HepG2 (cell line): ENCODE results near the gene MORN1. TPM values are rescaled to one million over a fixed set of nuclear protein-coding genes. Genes with fewer than 3 reads are reported as not detected.

Experiments used
- ATAC-seq: fragments of 200-7000 bp; cut with Tn5 transposase; 3 replicates; pipeline ENCODE4 v1.9.1; 2020; ENCODE audit warnings: mild to moderate bottlenecking, moderate library complexity
- BruUV-seq: library from RNA; stranded (reverse); fragments of 400-500 nt; replicated peaks from 2 replicates; lab custom pipeline; 2021; lab: Mats Ljungman, UMichigan
- CTCF ChIA-PET: fragments of 300-600 bp; formaldehyde crosslinking; extraction: SDS; loops from one replicate; lab custom pipeline; 2021; ENCODE audit warnings: low total read pairs, inconsistent platforms, low intra/inter-chr PET ratio; lab: Yijun Ruan, JAX
- POLR2A ChIA-PET: fragments of 350-600 bp; sonication (Branson Sonifier 250); formaldehyde crosslinking; loops from one replicate; lab custom pipeline; 2020; ENCODE audit warnings: antibody characterized with exemption, inconsistent platforms; lab: Yijun Ruan, JAX
- DNase-seq: peaks from one replicate; pipeline ENCODE4 v3.0.0-alpha.2; 2015; ENCODE audit warnings: low spot score
- FAIRE-seq: peaks from 3 replicates; lab custom pipeline; 2011; peaks lifted over from hg19 to GRCh38; lab: Jason Lieb, UNC
- H2AFZ ChIP-seq: one replicate; pipeline ENCODE4 v1.6.1; 2011; ENCODE audit warnings: low read length, inconsistent platforms
- H3K27ac ChIP-seq: fragments of 300-600 bp; 3 replicates; pipeline ENCODE4 v1.8.0; 2011; ENCODE audit warnings: mixed run types, mild to moderate bottlenecking, mixed read lengths, low read length, inconsistent platforms; ENCODE audit not compliant: insufficient read depth; ENCODE audit errors: extremely low read length
- H3K27me3 ChIP-seq, 2 experiments: fragments of 200-600 bp in 1 of 2; 2 replicates in 1 of 2; 3 replicates in 1 of 2; pipeline versions ENCODE4 v1.6.0 to v1.8.0; 2011; ENCODE audit warnings: low read length in 2 of 2, mild to moderate bottlenecking in 2 of 2, moderate library complexity in 2 of 2, inconsistent platforms in 1 of 2; ENCODE audit not compliant: insufficient read depth in 2 of 2, control insufficient read depth in 1 of 2
- H3K36me3 ChIP-seq, 2 experiments: fragments of 200-600 bp in 1 of 2; replicated peaks in 1 of 2; 2 replicates in 1 of 2; 3 replicates in 1 of 2; pipeline versions ENCODE4 v1.5.1 to v1.8.0; 2011; ENCODE audit warnings: low read length in 2 of 2, inconsistent platforms in 1 of 2; ENCODE audit not compliant: insufficient read depth in 2 of 2, control insufficient read depth in 1 of 2
- H3K4me1 ChIP-seq: 2 replicates; pipeline ENCODE4 v1.5.1; 2012; ENCODE audit warnings: low read length, inconsistent platforms; ENCODE audit not compliant: insufficient read depth
- H3K4me2 ChIP-seq: 2 replicates; pipeline ENCODE4 v1.6.0; 2011; ENCODE audit warnings: low read depth, low read length, inconsistent platforms
- H3K4me3 ChIP-seq, 3 experiments: fragments of 200-600 bp in 1 of 3; sonication (generic), shearing (Covaris generic) in 1 of 3; replicated peaks in 1 of 3; 2 replicates each; pipeline ENCODE4 v1.5.1; 2011 to 2016; ENCODE audit warnings: low read length in 3 of 3, inconsistent platforms in 2 of 3, low read depth in 2 of 3, mild to moderate bottlenecking in 2 of 3, control low read depth in 1 of 3, mixed read lengths in 1 of 3; ENCODE audit not compliant: insufficient read depth in 1 of 3
- H3K79me2 ChIP-seq: one replicate; pipeline ENCODE4 v1.6.1; 2011; ENCODE audit warnings: low read length, inconsistent platforms; ENCODE audit not compliant: insufficient read depth
- H3K9ac ChIP-seq: 2 replicates; pipeline ENCODE4 v1.6.0; 2011; ENCODE audit warnings: mild to moderate bottlenecking, low read depth, low read length, inconsistent platforms; ENCODE audit not compliant: insufficient read depth
- H3K9me3 ChIP-seq: 2 replicates; pipeline ENCODE4 v1.5.1; 2012; ENCODE audit warnings: mild to moderate bottlenecking, low read length
- H4K20me1 ChIP-seq: 2 replicates; pipeline ENCODE4 v1.6.0; 2011; ENCODE audit warnings: inconsistent platforms, mild to moderate bottlenecking, low read length, moderate library complexity; ENCODE audit not compliant: insufficient read depth
- AGO2 ChIP-seq: fragments of 200-400 bp; formaldehyde crosslinking; optimal IDR thresholded peaks from 2 replicates; pipeline ENCODE3; 2017; ENCODE audit warnings: mild to moderate bottlenecking, low read depth, low read length, moderate library complexity
- CEBPB ChIP-seq: IDR thresholded peaks from 2 replicates; pipeline ENCODE4 v1.6.1; 2011; ENCODE audit warnings: low read depth, low read length, improper control_type of control experiment, borderline replicate concordance
- ETS1 ChIP-seq: sonication (generic); formaldehyde crosslinking; IDR thresholded peaks from 2 replicates; pipeline ENCODE4 v1.4.0; 2020; ENCODE audit warnings: missing genetic modification reagents
- FOXO4 ChIP-seq: sonication (generic); formaldehyde crosslinking; conservative IDR thresholded peaks from 2 replicates; pipeline ENCODE4 v1.8.1; 2023; ENCODE audit warnings: missing genetic modification reagents
- HNF4A ChIP-seq: sonication (generic); formaldehyde crosslinking; IDR thresholded peaks from 2 replicates; pipeline ENCODE4 v1.4.0; 2020; ENCODE audit warnings: missing genetic modification reagents
- IKZF1 ChIP-seq: fragments of 450-650 bp; IDR thresholded peaks from 2 replicates; pipeline ENCODE4 v1.7.1; 2016
- KAT8 ChIP-seq: IDR thresholded peaks from 2 replicates; pipeline ENCODE4 v1.6.1; 2016; ENCODE audit warnings: missing genetic modification reagents, missing compliant biosample characterization
- NFRKB ChIP-seq: fragments of 450-650 bp; IDR thresholded peaks from 2 replicates; pipeline ENCODE4 v1.6.1; 2017
- NR2F6 ChIP-seq, 2 experiments: IDR thresholded peaks; 2 replicates each; pipeline ENCODE4 v1.6.1; 2016; ENCODE audit warnings: antibody characterized with exemption in 1 of 2, mild to moderate bottlenecking in 1 of 2
- REL ChIP-seq: sonication (generic); formaldehyde crosslinking; conservative IDR thresholded peaks from 2 replicates; pipeline ENCODE4 v1.8.0; 2022; ENCODE audit warnings: mild to moderate bottlenecking, missing genetic modification reagents, moderate library complexity
- SALL1 ChIP-seq: sonication (generic); formaldehyde crosslinking; IDR thresholded peaks from 2 replicates; pipeline ENCODE4 v1.8.0; 2022; ENCODE audit warnings: mild to moderate bottlenecking, missing genetic modification reagents
- SOX6 ChIP-seq, 2 experiments: fragments of 450-650 bp in 1 of 2; sonication (generic) in 1 of 2; formaldehyde crosslinking in 1 of 2; IDR thresholded peaks; 2 replicates each; pipeline versions ENCODE4 v1.4.0 to v1.6.1; 2017 to 2020; ENCODE audit warnings: antibody characterized with exemption in 1 of 2, mild to moderate bottlenecking in 1 of 2, missing genetic modification reagents in 1 of 2
- THYN1 ChIP-seq: sonication (generic); formaldehyde crosslinking; IDR thresholded peaks from 2 replicates; pipeline ENCODE4 v1.8.1; 2023; ENCODE audit warnings: low read depth, mild to moderate bottlenecking, moderate library complexity, missing genetic modification reagents, borderline replicate concordance
- ZFX ChIP-seq: sonication (generic); formaldehyde crosslinking; IDR thresholded peaks from 2 replicates; pipeline ENCODE4 v1.4.0; 2020; ENCODE audit warnings: mild to moderate bottlenecking, low read depth, missing genetic modification reagents, moderate library complexity
- ZNF350 ChIP-seq: sonication (generic); formaldehyde crosslinking; IDR thresholded peaks from 2 replicates; pipeline ENCODE4 v1.4.0; 2020; ENCODE audit warnings: mild to moderate bottlenecking, low read depth, missing genetic modification reagents, borderline replicate concordance
- ZNF747 ChIP-seq: sonication (generic); formaldehyde crosslinking; IDR thresholded peaks from 2 replicates; pipeline ENCODE4 v1.8.1; 2023; ENCODE audit warnings: missing genetic modification reagents, mild to moderate bottlenecking, borderline replicate concordance
- WGBS: methylation state at CpG from one replicate; pipeline ENCODE4 v1.1.6; 2017; ENCODE audit warnings: low lambda C conversion rate; 5-methylcytosine and 5-hydroxymethylcytosine counted together
- in situ Hi-C: cut with HindIII; loops from 2 replicates; pipeline ENCODE4 v1.10.0; 2017; ENCODE audit warnings: low pct_unique_long_range_greater_than_20kb; ENCODE audit not compliant: extremely low pct_ligation_motif_present
- intact Hi-C: fragments of 100-400 bp; cut with micrococcal nuclease; formaldehyde crosslinking; loops from one replicate; pipeline ENCODE4 v1.10.0; 2022; ENCODE audit not compliant: unreplicated experiment
- polyA plus RNA-seq, 8 experiments: library from polyadenylated mRNA; depleted of rRNA in 3 of 8; stranded (reverse) in 7 of 8; unstranded in 1 of 8; fragments of >200 nt; fragmentation: Illumina TruSeq in 4 of 8; extraction: Trizol in 4 of 8; gene quantifications; 2 replicates each; pipeline versions ENCODE4 v1.2.1 to v1.2.3, GENCODE V29; 2011 to 2016; ENCODE audit warnings: low read depth in 4 of 8, missing spikeins in 1 of 8, mixed read lengths in 1 of 8; ENCODE audit not compliant: insufficient read depth in 1 of 8
- total RNA-seq, 5 experiments: library from RNA; depleted of rRNA; stranded (reverse); fragments of >200 nt; fragmentation: Illumina TruSeq; extraction: Trizol; gene quantifications; 2 replicates each; pipeline ENCODE4 v1.2.3, GENCODE V29; 2016; ENCODE audit warnings: low read depth in 1 of 5

The MORN1 gene
- total and polyA plus RNA-seq, 2 of the 13 experiments (the other 11 are each of a cell fraction or from before 2014, with no cell fraction given) = 3.1 to 6.5 TPM

GRCh38 chr1:2378441-2378851 is 12.9 kb downstream of the MORN1 start:
- H3K79me2 ChIP-seq = no peaks in the 10 kb centered on the region
- no peak for DNase-seq
- no TSS peak for BruUV-seq
- no peak for TF ChIP-seq KAT8 (CRISPR knock-in tag)
- TF ChIP-seq AGO2 = peak; percentile 15
- TF ChIP-seq ZFX (CRISPR knock-in tag) = 0 out of 2 replicates have a peak, but pooled peaks have one; percentile 37
- no peak overlapping the region for H3K9ac ChIP-seq
- no peaks in the 10 kb centered on the region for H3K9me3 ChIP-seq
- H2AFZ ChIP-seq = no peak overlapping the region
- ChIA-PET CTCF (no interaction called here), POLR2A (no interaction called here)
- no peaks in the 10 kb centered on the region for H4K20me1 ChIP-seq
- no peak for FAIRE-seq
- no peaks in the 10 kb centered on the region for H3K36me3 ChIP-seq
- WGBS = 57% methylated on average over 13 of the region's 24 CpGs
- H3K4me2 ChIP-seq = no peak overlapping the region
- no peak for ATAC-seq
- in situ Hi-C loops = no loop called here
- H3K4me1 ChIP-seq = peaks cover 14% of the 10 kb centered on the region
- H3K27ac ChIP-seq = no peak overlapping the region
- H3K27me3 ChIP-seq = no peaks in the 10 kb centered on the region
- intact Hi-C loops = no loop called here
- H3K4me3 ChIP-seq = no peak overlapping the region

- no peak overlapping the region for H3K4me3 ChIP-seq
- no peaks in the 10 kb centered on the region for H3K27me3 ChIP-seq
- FAIRE-seq (no peak), ATAC-seq (no peak), DNase-seq (no peak)
- no peaks in the 10 kb centered on the region for H3K79me2 ChIP-seq
- POLR2A ChIA-PET = no interaction called here
- H3K27ac ChIP-seq = no peak overlapping the region
- no peak overlapping the region for H2AFZ ChIP-seq
- no TSS peak for BruUV-seq
- H3K4me2 ChIP-seq = no peak overlapping the region
- 17% methylated on average over 1 of the region's 16 CpGs for WGBS
- CTCF ChIA-PET = no interaction called here
- H3K36me3 ChIP-seq = no peaks in the 10 kb centered on the region
- no peak overlapping the region for H3K9ac ChIP-seq
- peaks cover 9% of the 10 kb centered on the region; the same call in 1 of the 2 replicates for H3K4me1 ChIP-seq
- intact Hi-C loops = no loop called here
- in situ Hi-C loops = no loop called here
- H4K20me1 ChIP-seq = no peaks in the 10 kb centered on the region
- no peaks in the 10 kb centered on the region for H3K9me3 ChIP-seq
- TF ChIP-seq NFRKB (no peak), IKZF1 (no peak), CEBPB (no peak), REL (CRISPR knock-in tag) (no peak), ZNF747 (CRISPR knock-in tag) (no peak), HNF4A (CRISPR knock-in tag) (peak; percentile 42; the same call in 1 of the 2 replicates), SOX6 (IDR thresholded peaks at IDR 0.05) (no peak), SOX6 (CRISPR knock-in tag; IDR thresholded peaks at IDR 0.05) (no peak), SALL1 (peak; percentile 19; the same call in 1 of the 2 replicates), NR2F6 (IDR thresholded peaks at IDR 0.05) (no peak), NR2F6 (CRISPR knock-in tag; IDR thresholded peaks at IDR 0.05) (no peak), FOXO4 (CRISPR knock-in tag) (no peak), THYN1 (no peak), ETS1 (CRISPR knock-in tag) (no peak), ZNF350 (no peak)
These were observed 13.5 kb downstream of the MORN1 start for GRCh38 chr1:2377751-2378440.
